NCI-H2107 (cell line): ENCODE data around the gene TIMM22.
"Not testable (repeated sequence)": the region's sequence is repeated elsewhere in the genome, so short reads cannot be mapped to it uniquely, and the experiment has no call there.

Experiments
- DNase-seq: peaks from one replicate; lab custom pipeline; 2025; lab: John Stamatoyannopoulos, UW

TIMM22 gene

GRCh38 chr17:1039511-1040215, 42.7 kb downstream of the TIMM22 start:
- DNase-seq: no peak

GRCh38 chr17:1040216-1040600, 43.3 kb downstream of the TIMM22 start:
- no peak for DNase-seq

GRCh38 chr17:1041746-1042145, 44.8 kb downstream of the TIMM22 start:
- DNase-seq: no peak

- DNase-seq: no peak
Observed at GRCh38 chr17:1042486-1042885, 45.6 kb downstream of the TIMM22 start.

GRCh38 chr17:1043601-1044251, 46.8 kb downstream of the TIMM22 start:
- no peak for DNase-seq

GRCh38 chr17:1044387-1045009, 47.6 kb downstream of the TIMM22 start:
- DNase-seq: not testable (repeated sequence)

- no peak for DNase-seq
Observed at GRCh38 chr17:1045456-1045855, 48.5 kb downstream of the TIMM22 start.

GRCh38 chr17:1047177-1047878, 50.4 kb downstream of the TIMM22 start:
- no peak for DNase-seq

GRCh38 chr17:1047879-1048470, 51.0 kb downstream of the TIMM22 start:
- no peak for DNase-seq

- not testable (repeated sequence) for DNase-seq
Observed at GRCh38 chr17:1048516-1049115, 51.7 kb downstream of the TIMM22 start.

- DNase-seq: no peak
Observed at GRCh38 chr17:1049446-1050225, 52.7 kb downstream of the TIMM22 start.

GRCh38 chr17:1050246-1050995, 53.5 kb downstream of the TIMM22 start:
- DNase-seq: no peak

GRCh38 chr17:1050996-1051925, 54.3 kb downstream of the TIMM22 start:
- DNase-seq: no peak
